Dendritic cell treated with granulocyte-macrophage colony-stimulating factor and Interleukin-4, amounts not matched to agents 40 ng/mL and 50 ng/mL, for 4 days (primary cell): ENCODE measurements around the gene AFF3.

Source experiments
- H3K27ac Mint-ChIP-seq: one replicate; pipeline ENCODE4 v1.8.0; 2022; ENCODE audit warnings: mild to moderate bottlenecking, mixed read lengths
- H3K27me3 Mint-ChIP-seq: one replicate; pipeline ENCODE4 v1.8.0; 2022; ENCODE audit warnings: mild to moderate bottlenecking, mixed read lengths
- H3K36me3 Mint-ChIP-seq: one replicate; pipeline ENCODE4 v1.8.0; 2022; ENCODE audit warnings: low read depth, mixed read lengths
- H3K4me1 Mint-ChIP-seq: one replicate; pipeline ENCODE4 v1.8.0; 2022; ENCODE audit warnings: low read depth, mixed read lengths
- H3K4me3 Mint-ChIP-seq: one replicate; pipeline ENCODE4 v1.8.0; 2022; ENCODE audit warnings: mild to moderate bottlenecking, moderate library complexity, mixed read lengths
- H3K9me3 Mint-ChIP-seq: one replicate; pipeline ENCODE4 v1.8.0; 2022; ENCODE audit warnings: mixed read lengths
- intact Hi-C: fragments of 100-400 bp; cut with micrococcal nuclease; formaldehyde crosslinking; loops from one replicate; pipeline ENCODE4 v1.15.0; 2022

AFF3 gene

DNA sequence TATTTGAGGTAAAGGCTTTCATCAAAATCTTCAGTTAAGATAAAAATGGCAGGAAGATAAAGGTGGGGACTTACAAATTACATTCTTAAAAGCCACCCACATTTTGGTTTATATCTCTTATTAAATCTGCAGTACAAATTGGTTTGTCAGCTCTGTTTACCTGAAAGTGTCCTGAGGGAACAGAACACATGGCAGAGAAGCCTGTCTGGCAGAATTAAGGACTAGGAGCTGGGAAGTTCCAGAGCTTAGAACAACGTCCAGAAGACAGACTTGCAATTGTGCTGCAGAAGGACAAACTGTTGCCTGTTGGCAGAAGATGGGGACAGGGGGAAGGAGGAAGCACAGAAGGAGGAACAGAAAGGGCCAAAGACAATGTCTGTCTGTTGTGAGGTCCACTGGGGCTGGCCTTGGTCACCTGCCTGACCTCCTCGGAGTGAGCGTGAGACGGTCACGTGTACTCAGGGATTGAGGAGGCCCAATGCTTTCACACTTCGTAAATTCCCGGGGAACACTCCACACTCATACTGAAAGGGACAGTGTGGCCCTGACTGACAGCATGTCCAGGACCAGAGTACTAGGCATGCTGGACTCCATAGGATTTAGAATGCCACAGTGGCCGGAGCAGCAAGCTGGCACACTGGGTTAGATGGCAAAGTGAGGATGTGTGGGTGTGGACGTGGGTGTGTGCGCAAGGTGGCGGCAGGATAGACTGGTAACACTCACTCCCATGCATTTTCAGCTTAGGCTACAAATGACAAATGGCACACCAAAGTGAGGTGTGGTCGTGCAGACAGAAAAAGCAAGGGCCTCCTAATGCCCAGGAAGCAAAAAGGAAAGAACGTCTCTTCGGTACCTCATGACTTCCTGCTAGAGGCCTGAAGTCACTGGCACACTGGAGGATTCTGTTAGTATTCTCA is 441.6 kb downstream of the AFF3 start:
- no peaks in the 10 kb centered on the region for H3K27me3 Mint-ChIP-seq
- H3K9me3 Mint-ChIP-seq, result no peaks in the 10 kb centered on the region
- no peak overlapping the region for H3K27ac Mint-ChIP-seq
- no peaks in the 10 kb centered on the region for H3K36me3 Mint-ChIP-seq
- intact Hi-C loops, result no loop called here
- H3K4me3 Mint-ChIP-seq, result no peak overlapping the region
- peaks cover 13% of the 10 kb centered on the region for H3K4me1 Mint-ChIP-seq

DNA sequence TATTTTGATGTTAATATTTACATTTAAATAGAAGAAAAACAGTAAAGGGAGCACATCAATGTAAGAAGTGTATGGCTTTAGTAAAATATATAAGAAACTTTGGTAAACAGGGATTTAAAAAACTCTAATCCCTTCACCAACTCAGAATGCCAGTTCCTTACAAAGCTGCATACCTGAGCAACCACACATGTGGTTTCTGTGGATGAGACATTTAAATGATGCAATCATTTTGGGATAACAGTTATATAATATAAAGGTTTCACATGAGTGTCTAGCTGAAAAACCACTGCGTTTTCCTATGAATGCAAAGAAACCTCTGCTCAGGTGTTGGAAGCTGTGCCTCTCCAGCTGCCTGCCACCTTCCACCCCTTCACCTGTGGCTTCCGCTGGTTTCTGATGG is 443.5 kb downstream of the AFF3 start:
- Mint-ChIP-seq H3K36me3 (no peaks in the 10 kb centered on the region), H3K27ac (no peak overlapping the region), H3K4me3 (no peak overlapping the region), H3K9me3 (no peaks in the 10 kb centered on the region), H3K4me1 (peaks cover 19% of the 10 kb centered on the region), H3K27me3 (no peaks in the 10 kb centered on the region)
- intact Hi-C loops, result no loop called here

DNA sequence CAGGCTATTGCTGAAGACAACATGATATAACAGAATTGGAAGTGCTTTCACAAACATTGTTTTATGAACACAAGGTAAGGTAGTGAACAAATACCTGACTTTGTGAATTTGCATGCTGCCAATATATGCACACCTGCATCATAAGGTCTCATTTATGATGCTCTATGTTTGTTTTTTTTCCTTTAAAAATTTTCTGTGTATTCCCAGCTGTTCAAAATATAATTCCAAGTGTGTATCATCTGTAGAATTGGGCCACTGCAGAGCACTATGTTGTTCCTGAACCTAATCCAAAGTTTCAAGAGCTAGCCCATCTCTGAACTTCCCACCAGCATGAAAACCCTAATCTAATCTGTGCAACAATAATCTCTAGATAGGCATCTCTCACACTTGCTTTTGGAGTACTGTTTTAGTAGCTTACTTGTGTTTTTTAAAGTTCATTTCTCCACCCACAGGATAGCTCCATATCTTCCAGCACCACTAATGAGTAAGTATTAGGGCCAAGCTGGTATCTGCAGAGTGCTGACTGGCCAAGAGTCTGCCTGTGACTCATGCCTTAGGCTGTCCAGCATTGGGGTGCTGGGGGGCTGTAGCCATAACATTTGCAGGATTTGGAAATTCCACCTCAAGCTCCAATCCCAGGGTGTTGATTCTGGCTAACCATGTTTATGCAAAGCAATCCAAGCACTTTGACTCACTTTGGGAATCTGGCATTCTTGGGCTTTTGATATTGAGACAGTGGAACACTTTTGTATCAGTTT is 444.4 kb downstream of the AFF3 start:
- intact Hi-C loops, result no loop called here
- Mint-ChIP-seq H3K4me3 (no peak overlapping the region), H3K9me3 (no peaks in the 10 kb centered on the region), H3K36me3 (no peaks in the 10 kb centered on the region), H3K27me3 (no peaks in the 10 kb centered on the region), H3K4me1 (peaks cover 23% of the 10 kb centered on the region), H3K27ac (no peak overlapping the region)

DNA sequence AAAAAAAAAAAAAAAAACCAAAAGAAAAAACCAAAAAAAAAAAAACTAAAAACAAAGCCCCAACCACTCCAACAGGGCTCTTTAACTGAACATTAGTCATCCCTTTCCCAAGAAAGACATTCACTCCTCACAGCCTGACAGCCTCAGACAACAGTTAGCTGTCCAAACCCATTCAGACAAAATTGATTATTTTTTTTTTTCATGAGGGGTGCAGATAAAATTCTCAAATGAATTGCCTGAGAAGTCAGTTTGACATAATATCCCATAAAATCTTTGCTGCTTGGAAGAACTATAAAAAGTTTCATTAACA is 446.5 kb downstream of the AFF3 start:
- H3K27ac Mint-ChIP-seq, result no peak overlapping the region
- H3K36me3 Mint-ChIP-seq, result no peaks in the 10 kb centered on the region
- H3K4me3 Mint-ChIP-seq, result no peak overlapping the region
- H3K27me3 Mint-ChIP-seq, result no peaks in the 10 kb centered on the region
- peaks cover 36% of the 10 kb centered on the region for H3K4me1 Mint-ChIP-seq
- no peaks in the 10 kb centered on the region for H3K9me3 Mint-ChIP-seq
- intact Hi-C loops, result no loop called here

GRCh38 chr2:99695130-99695943 is 447.1 kb downstream of the AFF3 start:
- Mint-ChIP-seq H3K36me3 (no peaks in the 10 kb centered on the region), H3K27ac (no peak overlapping the region), H3K4me1 (peaks cover 35% of the 10 kb centered on the region), H3K4me3 (no peak overlapping the region), H3K9me3 (no peaks in the 10 kb centered on the region), H3K27me3 (no peaks in the 10 kb centered on the region)
- intact Hi-C loops, result no loop called here

DNA sequence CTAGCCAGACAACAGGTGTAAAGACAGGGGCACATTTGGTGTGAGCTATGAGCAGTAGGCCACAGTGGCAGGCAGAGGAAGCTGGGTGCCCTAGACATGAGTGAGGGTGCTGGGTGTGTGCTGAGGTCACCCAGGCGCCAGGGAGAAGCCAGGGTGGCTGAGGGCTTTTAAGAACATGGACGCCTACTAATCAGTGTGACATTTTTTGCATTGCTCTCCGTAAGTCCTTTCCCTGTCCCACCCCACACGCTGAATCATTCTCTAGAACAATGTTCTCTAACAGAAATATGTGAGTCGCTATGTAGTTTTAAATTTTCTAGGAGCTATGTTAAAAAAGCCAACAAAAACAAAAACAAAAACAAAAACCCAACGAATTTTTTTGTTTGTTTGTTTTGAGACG is 448.1 kb downstream of the AFF3 start:
- no peak overlapping the region for H3K4me3 Mint-ChIP-seq
- no peaks in the 10 kb centered on the region for H3K27me3 Mint-ChIP-seq
- H3K9me3 Mint-ChIP-seq, result no peaks in the 10 kb centered on the region
- no peak overlapping the region for H3K27ac Mint-ChIP-seq
- peaks cover 37% of the 10 kb centered on the region for H3K4me1 Mint-ChIP-seq
- H3K36me3 Mint-ChIP-seq, result no peaks in the 10 kb centered on the region
- intact Hi-C loops, result no loop called here

GRCh38 chr2:99692785-99693184 is 449.6 kb downstream of the AFF3 start:
- no peak overlapping the region for H3K27ac Mint-ChIP-seq
- H3K4me3 Mint-ChIP-seq, result no peak overlapping the region
- no peaks in the 10 kb centered on the region for H3K27me3 Mint-ChIP-seq
- intact Hi-C loops, result no loop called here
- peaks cover 42% of the 10 kb centered on the region for H3K4me1 Mint-ChIP-seq
- no peaks in the 10 kb centered on the region for H3K36me3 Mint-ChIP-seq
- no peaks in the 10 kb centered on the region for H3K9me3 Mint-ChIP-seq

GRCh38 chr2:99691926-99692325 is 450.5 kb downstream of the AFF3 start:
- H3K27ac Mint-ChIP-seq, result peak overlapping the region; percentile 20
- no peak overlapping the region for H3K4me3 Mint-ChIP-seq
- H3K4me1 Mint-ChIP-seq, result peaks cover 42% of the 10 kb centered on the region
- no peaks in the 10 kb centered on the region for H3K36me3 Mint-ChIP-seq
- no peaks in the 10 kb centered on the region for H3K9me3 Mint-ChIP-seq
- no peaks in the 10 kb centered on the region for H3K27me3 Mint-ChIP-seq
- intact Hi-C loops, result no loop called here

- no peaks in the 10 kb centered on the region for H3K27me3 Mint-ChIP-seq
- H3K9me3 Mint-ChIP-seq, result no peaks in the 10 kb centered on the region
- H3K27ac Mint-ChIP-seq, result no peak overlapping the region
- no peaks in the 10 kb centered on the region for H3K36me3 Mint-ChIP-seq
- intact Hi-C loops, result no loop called here
- H3K4me3 Mint-ChIP-seq, result no peak overlapping the region
- H3K4me1 Mint-ChIP-seq, result peaks cover 40% of the 10 kb centered on the region
These were observed 453.1 kb downstream of the AFF3 start for GRCh38 chr2:99689145-99689742.

DNA sequence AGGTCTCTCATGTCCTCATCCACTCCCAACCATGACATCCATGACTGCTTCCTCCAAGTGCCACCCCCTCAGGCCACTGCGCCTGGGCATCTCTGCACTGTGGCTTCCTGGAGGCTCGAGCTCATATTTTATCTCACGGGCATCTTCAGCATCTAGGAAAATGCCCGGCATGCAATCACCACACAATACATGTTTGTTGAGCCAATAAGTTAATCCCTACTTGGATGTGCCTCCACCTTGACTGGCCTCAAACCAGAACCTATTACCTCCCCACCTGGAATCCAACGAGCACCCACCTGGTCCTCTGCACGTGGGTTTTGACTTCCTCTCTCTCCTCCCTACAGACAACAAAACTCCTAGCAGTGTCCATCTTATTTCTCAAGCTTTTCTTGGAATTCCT is 453.7 kb downstream of the AFF3 start:
- H3K9me3 Mint-ChIP-seq, result no peaks in the 10 kb centered on the region
- intact Hi-C loops, result no loop called here
- H3K36me3 Mint-ChIP-seq, result no peaks in the 10 kb centered on the region
- no peak overlapping the region for H3K27ac Mint-ChIP-seq
- H3K27me3 Mint-ChIP-seq, result no peaks in the 10 kb centered on the region
- peaks cover 34% of the 10 kb centered on the region for H3K4me1 Mint-ChIP-seq
- H3K4me3 Mint-ChIP-seq, result no peak overlapping the region

DNA sequence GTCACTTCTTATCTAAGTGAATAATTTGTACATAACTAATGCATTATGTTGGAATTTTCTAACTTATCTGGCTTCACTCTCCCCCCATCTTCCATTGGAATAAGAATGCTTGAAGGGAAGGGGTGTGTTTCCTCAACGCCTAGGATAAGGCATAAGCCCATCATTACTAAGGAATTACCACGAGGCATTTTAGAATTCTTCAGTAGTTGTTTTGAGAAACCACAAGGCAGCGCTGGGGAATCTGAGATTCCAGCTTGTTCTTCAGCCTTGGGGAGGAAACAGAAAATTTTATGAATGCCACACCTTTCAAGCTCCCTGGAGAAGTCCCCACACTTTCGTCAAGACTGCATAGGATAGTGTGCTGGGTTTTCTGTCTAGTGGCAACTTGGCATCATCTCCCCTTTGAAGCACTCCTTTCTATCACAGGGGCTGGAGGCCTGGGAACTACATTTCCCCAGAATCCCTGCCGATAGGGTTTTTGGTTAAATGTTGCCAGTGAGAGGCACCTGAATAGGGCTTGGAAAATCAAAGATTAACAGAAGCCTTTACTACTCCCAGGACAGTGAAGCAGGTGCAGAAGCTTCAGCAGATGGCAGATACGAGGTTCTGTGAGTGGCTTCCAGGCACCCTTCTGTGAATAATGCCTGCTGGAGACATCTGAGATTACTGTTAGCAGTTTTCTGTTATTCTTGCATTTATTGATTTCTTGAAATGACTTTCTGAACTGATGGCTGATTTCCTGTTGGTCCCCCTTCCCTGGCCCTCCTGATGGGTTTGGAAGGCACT is 459.9 kb downstream of the AFF3 start:
- intact Hi-C loops, result no loop called here
- no peaks in the 10 kb centered on the region for H3K9me3 Mint-ChIP-seq

GRCh38 chr2:99680946-99681345 is 461.4 kb downstream of the AFF3 start:
- H3K4me3 Mint-ChIP-seq, result no peak overlapping the region
- H3K27me3 Mint-ChIP-seq, result no peaks in the 10 kb centered on the region
- H3K9me3 Mint-ChIP-seq, result no peaks in the 10 kb centered on the region
- H3K27ac Mint-ChIP-seq, result no peak overlapping the region
- H3K4me1 Mint-ChIP-seq, result peaks cover 13% of the 10 kb centered on the region
- H3K36me3 Mint-ChIP-seq, result no peaks in the 10 kb centered on the region
- intact Hi-C loops, result no loop called here

More for the DNA sequence above, 459.9 kb downstream of the AFF3 start:
- peaks cover 13% of the 10 kb centered on the region for H3K4me1 Mint-ChIP-seq
- no peaks in the 10 kb centered on the region for H3K27me3 Mint-ChIP-seq
- no peak overlapping the region for H3K27ac Mint-ChIP-seq
- no peaks in the 10 kb centered on the region for H3K36me3 Mint-ChIP-seq
- H3K4me3 Mint-ChIP-seq, result no peak overlapping the region

GRCh38 chr2:99679518-99679917 is 462.9 kb downstream of the AFF3 start:
- no peaks in the 10 kb centered on the region for H3K27me3 Mint-ChIP-seq
- no peaks in the 10 kb centered on the region for H3K36me3 Mint-ChIP-seq
- no peak overlapping the region for H3K4me3 Mint-ChIP-seq
- H3K9me3 Mint-ChIP-seq, result no peaks in the 10 kb centered on the region
- H3K27ac Mint-ChIP-seq, result no peak overlapping the region
- peaks cover 13% of the 10 kb centered on the region for H3K4me1 Mint-ChIP-seq
- intact Hi-C loops, result no loop called here
